ENCODE data around the gene GRID1.
A peak's percentile ranks its signal among the peaks of the same experiment; 100 is the strongest.
"Not testable (repeated sequence)": the region's sequence is repeated elsewhere in the genome, so short reads cannot be mapped to it uniquely, and the experiment has no call there.

The GRID1 gene

DNA sequence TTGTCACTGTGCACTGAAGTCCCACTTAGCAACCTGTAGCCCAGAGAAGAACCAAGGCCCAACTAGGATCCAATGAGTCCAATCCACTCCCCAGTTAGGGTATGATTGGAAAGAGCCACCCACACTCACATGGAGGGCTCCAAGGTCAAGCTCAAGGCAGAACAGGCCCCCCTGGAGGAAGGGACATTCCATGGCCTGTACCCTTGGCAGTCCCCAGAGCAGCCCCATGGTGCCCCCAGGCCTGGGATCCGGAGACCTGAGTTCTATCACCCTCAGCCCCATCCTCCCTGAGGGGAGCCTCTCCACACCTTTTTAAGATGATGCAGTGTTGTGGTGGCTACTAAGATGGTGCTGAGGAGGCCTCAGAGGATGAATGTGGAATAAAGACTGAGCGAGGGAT lies 231.4 kb downstream of the GRID1 start:
- DNase-seq (ENCODE audit: low spot score), result no peak

DNA sequence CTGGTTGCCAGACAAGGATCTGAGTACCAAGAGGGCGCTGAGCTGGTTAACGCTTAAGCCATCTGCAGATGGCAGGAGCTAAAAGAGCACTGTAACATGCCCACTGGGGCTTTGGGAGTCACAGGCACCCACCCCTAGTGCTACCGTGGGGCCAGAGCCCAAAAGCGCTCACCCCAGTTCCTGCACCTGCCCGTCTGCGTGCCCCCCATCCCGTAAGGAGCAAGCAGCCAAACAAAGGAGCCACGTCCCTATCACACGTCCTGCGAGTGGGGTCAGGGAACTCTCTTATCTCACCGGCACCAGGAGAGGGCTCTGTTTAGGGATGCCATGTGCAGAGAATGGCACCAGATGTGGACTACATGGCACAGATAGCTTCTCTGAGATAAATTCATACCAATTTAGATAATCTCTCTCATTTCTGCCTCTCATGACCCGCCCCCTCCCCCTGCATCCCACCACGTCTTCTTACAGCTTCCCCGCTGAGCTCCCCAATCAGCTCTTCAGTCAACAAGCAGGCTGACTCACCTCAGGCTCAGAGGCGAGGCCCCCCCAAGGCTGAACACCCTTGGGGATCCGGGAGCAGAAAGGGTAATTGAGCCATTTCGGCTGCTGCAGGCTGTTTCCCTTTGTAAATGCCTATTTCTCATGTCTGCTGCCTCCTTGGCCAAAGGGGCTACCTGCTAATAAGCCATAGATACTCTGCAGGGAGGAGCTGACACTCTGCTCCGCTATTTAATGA lies 235.7 kb downstream of the GRID1 start:
- DNase-seq (ENCODE audit: low spot score), result no peak

DNA sequence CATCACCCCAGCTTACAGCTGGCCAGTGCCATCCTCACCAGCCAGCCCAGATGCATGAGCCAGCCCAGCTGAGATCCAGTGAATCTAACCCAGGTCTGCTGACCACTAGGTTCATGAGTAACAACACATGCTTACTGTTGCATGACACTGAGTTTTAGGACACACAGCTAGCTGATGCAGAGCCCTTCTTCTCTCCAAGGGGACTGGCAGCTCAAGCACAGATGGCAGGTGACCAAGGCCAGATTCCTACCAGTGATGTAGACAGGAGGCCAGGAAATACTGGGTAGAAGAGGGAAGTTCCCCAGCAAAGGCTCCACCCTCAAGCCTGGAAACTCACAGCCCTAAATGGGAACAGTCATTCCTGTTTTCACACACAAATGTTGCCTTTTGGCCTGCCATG lies 236.6 kb downstream of the GRID1 start:
- no peak for DNase-seq (ENCODE audit: low spot score)

DNA sequence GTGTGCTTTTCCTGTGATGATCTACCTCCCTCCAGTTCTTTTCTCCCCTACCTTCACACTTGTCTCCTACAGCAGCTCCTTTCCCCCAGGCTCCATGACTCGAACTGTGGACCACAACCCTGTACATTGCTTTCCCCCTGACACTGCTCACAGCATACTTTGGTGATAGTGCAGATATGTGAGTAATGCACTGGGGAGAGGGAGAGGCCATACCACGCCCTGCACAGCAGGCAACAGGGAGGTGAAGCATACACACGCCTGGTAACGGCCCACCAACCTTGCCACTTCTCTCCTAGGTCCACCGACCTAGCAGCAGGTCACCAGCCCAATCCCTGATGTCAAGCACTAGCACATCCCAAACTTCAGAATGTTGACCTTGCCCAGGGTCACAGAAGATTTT lies 238.2 kb downstream of the GRID1 start:
- DNase-seq (ENCODE audit: low spot score), result no peak

DNA sequence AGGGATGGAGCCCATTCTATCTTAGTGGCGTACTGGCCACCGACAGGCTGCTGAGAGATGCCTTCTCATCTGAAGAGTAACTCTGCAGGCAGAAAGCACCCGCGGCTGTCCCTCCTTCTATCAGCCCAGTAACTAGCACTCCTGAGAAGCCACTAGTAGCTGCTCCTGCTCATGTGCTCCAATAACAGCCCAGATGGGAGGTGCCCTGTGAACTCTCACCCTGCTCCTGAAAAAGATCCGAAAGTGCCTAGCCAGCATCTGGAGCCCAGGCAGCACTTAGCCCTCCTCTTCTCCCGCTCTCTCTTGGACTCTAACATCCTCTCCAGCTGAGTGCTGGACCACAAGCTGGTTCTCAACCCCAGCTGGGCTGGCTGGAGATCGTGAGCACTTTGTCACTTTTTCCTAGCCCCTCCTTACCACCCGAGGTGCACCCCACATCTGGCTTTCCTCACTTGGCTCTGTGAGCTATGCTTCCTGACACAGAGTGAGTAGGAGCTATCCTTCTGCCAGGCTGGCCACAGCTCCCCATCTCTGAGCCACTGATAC lies 239.2 kb downstream of the GRID1 start:
- no peak for DNase-seq (ENCODE audit: low spot score)

DNA sequence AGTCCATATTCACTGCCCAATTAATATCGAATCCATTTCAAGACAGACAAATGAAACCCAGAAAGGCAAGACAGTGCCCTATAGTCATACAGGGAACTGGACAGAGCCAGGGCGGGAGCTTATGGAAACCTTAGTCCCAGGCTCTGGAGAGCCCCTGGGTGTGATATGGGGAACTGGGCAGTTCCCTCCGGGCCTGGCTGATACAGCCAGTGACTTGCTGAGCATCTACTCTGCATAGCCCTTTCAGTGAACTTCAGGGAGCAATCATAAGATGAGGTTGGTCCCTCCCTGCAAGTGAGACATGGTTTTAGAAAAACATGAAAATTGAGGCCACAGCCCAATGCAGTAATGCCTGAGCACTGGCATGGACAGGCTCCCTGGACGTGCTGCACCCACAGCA lies 241.9 kb downstream of the GRID1 start:
- DNase-seq (ENCODE audit: low spot score), result no peak

DNA sequence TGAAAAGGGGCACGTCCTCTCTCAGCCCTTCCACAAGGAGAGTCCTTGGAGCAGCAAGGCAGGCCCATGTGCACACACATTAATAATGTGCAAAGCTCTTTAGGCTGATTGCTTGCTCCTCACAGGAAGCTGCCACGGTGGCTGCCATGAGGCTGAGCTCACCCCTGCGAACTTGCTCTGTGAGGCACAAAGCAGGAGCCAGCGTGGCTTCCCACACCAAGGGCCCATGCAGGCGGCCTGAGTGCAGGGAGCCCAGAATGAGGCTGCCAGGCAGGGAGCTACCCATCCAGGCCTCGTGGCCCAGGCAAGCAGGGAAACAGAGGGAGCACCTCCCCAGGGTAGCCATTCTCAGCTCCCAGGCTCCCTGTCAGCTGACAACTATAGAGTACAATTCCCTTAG lies 242.9 kb downstream of the GRID1 start:
- DNase-seq (ENCODE audit: low spot score), result no peak

DNA sequence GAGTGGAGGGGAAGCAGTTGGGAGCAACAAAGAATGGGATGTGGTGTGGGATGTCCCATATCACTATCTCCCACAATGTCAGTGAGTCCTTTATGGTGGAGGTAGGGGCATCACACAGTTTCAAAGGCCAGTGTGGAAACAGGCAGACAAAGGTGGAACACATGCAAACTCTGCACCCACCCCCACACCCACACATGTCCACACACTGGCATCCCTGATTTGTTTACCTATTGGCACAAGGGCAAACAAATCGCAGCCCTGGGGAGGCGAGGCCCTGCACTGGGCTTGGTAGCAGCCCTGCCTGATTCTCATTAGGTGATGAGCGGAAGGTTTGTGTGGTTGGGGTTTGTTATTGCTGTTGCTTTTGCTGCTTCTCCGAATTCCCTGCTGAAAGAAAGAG lies 243.3 kb downstream of the GRID1 start:
- DNase-seq (ENCODE audit: low spot score), result no peak

DNA sequence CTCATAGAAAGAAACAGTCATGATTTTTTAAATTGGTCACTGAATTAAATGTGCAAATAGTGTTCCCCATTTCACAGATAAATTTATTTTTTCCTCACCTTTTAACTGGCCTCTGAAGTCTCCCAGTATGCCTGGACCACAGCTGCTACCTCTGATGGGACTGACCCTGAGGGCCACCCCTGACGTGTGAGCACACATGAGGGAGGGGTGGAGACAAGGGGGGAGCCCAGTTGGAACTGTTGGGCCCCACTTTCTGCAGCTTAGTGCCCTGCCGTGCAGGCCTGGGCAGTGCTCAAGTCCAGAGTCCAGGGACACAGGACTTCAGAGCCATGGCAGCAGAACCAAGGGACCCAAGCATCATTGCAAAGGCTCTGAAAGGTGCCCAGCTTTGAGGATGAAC lies 243.9 kb downstream of the GRID1 start:
- no peak for DNase-seq (ENCODE audit: low spot score)

DNA sequence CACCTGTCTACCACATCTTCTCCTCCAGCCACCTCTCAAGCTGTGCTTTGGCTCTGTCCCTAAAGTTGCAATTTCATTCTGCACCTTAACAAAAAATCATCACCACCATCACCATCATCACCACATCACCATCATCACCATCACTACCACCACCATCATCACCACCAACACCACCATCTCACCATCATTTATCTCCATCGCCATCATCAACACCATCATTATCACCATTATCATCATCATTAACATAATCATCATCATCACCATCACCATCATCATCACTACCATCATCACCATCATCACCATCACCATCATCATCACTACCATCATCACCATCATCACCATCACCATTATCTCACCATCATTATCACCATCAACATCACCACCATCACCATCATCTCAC lies 245.4 kb downstream of the GRID1 start:
- DNase-seq (ENCODE audit: low spot score), result no peak

DNA sequence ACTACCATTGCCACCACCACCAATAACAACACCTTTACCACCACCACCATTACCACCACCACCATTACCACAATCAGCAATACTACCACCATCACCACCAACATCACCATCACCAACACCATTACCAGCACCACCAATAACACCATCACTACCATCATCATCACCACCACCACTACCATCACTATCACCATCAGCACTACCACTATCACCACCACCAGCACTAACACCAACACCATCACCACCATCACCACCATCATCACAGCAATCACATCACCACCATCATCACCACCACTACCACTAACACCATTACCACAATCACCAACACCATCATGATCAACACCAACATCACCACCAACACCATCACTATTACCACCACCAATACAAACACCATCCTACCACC lies 249.5 kb downstream of the GRID1 start:
- DNase-seq (ENCODE audit: low spot score), result no peak

DNA sequence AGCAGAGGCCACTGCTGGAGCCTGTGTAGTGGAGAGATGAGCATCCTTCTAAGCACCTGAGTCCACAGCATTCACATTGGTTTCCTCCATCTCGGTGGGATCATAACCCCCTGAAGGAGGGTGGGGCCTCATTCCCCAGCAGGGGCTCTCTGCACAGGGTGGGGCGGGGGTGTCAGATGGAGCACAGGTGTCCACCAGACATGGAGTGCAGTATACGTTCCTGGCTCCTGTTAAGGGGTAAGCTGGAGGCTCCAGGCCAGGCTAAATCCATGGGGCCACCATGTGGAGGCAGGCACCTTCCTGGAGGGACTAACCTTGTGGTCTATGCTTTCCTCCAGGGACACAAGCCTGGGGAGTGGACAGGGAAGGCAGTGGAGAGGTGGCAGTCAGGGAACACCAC lies 252.6 kb downstream of the GRID1 start:
- DNase-seq (ENCODE audit: low spot score), result no peak

DNA sequence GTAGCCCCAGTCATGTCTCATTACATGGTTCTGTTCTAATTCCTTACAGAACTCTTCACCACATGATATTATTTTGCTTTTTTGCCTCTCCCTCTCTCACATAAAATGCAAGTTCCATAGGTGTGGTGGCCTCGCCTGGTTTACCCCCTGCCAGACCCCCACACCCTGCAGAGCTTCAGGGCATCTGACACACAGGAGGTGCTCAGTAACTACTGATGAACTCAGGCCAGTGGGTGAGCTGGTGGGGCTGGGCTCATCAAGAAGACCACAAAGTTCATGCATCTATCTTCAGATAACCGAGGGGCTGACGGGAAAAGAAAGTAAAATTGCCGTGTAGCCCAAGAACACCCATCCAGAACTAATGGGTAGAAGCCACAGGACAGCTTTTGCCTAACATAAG lies 253.1 kb downstream of the GRID1 start:
- DNase-seq (ENCODE audit: low spot score), result no peak

DNA sequence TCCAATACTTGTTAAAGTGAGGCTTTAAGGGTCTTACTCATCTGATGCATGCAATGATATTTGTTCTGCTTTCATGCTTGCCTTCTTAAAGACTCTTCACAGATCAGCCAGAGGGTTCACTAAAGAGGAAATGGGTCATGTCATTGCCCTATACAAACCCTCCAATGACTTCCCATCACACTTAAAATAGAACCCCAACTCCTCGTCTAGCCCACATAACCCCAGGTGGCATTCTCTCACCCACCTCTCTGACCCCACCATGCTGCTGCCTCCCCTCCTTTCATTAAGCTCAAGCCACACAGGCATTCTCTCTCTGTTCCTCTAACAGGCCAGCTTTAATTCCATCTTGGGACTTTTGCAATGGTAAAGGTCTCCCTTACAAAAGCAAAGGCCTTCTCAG lies 253.6 kb downstream of the GRID1 start:
- DNase-seq (ENCODE audit: low spot score), result no peak

DNA sequence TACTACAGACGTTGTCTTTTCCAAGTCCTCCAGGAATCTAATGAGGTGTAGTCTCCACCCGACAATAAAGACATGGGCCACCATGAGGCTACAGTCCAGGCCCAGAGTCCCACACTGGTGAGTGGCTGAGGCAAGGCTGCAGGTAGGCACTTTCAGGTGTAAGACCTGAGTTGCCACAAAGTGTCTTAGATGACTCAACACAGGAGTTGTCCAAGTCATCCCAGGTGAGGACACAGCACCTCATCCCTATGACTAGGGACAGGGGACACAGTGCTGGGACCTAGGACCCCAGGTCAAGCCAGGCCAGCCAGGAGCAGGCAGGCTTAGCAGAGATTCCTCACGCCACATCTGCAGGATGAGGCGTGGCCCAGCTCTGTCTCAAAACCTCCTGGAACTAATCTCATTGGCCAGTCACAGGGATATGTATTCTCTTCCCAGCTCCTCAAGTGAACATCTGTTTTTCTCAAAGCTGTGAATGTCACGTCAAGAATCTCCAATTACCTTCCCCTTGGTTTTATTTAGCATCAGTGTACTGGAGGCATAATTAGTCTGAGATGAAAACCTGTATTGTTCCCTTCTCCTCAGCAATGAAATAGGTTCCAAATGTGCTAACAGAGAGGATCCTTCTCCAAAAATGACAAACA lies 254.6 kb downstream of the GRID1 start:
- DNase-seq (ENCODE audit: low spot score), result peak; percentile 49

DNA sequence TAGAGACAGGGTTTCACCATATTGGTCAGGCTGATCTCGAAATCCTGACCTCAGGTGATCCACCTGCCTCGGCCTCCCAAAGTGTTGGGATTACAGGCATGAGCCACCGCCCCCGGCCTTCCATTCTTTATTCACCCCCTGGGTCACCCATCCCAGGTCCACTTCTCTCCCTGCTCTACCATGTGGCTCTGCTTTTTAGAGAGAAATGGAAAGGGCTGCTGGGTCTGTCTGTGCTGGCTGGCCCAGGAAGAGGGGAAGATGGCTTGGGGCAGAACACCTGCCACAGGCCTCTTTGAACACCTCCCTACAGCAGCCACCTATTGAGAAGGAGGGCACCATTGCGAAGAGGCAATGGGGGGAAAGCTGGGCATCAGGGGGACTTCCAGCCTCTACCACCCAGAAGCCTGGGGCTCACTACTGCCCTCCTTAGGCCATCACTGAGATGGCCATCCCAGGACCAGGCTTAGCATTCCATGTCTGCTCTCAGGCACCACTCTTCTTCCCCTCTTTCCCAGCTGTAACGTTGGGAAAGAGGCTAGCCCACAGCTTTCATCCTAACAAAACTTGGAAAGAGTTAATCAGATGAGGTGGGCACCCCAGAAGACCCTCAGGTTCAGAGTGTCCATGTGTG lies 256.3 kb downstream of the GRID1 start:
- no peak for DNase-seq (ENCODE audit: low spot score)

DNA sequence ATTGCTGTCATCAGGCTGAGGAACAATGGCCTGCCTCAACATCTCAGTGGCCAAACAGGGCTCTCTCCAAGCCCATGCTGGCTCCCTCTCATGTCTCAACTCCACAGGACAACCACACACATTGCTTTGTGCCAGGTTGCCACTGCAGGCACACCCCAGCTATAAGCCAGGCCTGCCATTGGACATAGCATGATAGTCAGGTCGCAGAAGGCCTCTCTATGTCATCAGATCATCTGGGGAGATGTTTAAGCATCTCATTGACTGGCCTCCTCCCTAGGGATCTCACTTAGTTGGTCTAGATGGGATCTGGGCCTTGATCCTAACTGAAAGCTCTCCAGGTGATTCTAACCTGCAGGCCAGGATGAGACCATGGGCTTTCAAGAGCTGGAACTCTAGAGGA lies 257.2 kb downstream of the GRID1 start:
- DNase-seq (ENCODE audit: low spot score), result no peak

DNA sequence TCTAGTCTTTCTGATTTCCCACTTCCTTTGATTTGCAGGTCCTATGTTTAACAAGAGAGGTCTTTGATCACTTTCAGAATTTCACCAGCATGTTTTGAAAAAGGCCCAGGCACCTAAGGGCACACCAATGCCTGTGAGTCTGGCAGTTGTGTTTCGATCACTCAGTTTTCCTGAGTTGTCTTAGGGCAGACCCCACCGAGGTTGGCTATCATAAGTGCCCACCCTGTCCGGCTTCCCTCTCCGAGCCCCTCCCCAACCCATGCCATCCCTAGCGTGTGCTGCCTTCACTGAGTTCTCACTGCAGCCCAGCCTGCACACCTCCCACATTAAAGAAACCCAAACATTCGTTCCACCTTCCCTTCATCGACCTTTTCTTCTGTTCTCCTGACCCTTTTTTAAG lies 257.9 kb downstream of the GRID1 start:
- no peak for DNase-seq (ENCODE audit: low spot score)

DNA sequence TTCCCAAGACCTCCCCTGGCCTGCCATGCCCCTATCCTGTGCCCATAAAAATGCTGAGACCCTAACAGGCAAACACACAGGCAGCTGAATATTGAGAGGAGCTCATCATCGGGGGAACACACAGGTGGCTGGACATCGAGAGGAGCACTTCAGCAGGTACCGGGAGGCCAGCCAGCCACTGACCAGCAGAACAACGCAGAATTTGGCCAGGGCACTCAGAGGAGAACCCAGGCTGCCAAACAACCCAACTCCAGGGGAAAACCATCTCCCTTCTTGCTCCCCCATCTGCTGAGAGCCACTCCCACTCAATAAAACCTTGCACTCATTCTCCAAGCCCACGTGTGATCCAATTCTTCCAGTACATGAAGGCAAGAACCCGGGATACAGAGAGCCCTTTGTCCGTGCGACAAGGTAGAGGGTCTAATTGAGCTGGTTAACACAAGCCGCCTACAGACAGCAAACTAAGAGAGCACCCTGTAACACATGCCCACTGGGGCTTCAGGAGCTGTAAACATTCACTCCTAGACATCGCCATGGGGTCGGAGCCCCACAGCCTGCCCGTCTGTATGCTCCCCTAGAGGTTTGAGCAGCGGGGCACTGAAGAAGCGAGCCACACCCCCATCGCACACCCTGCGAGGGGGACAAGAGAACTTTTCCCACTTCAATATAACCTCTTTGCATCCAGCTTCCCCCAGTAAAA lies 258.8 kb downstream of the GRID1 start:
- DNase-seq (ENCODE audit: low spot score), result not testable (repeated sequence)

DNA sequence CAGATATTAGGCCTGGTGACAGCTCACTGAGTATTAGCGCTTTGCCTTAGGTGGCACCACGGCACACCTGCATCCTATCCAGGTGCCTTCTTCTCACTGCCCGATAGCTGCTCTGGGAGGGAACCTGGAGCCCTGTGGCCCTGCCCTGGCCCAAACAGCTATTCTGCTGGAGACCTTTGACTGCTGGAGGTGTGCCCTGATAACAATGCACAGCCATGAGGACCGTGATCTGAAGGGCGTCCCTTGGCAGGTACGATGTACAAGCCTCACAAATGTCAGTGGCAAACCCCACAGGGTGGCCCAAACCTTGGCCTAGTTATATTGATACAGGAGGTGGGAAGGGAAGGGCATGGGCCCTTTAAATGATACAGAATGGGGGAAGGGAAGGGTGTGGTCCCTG lies 259.5 kb downstream of the GRID1 start:
- no peak for DNase-seq (ENCODE audit: low spot score)

DNA sequence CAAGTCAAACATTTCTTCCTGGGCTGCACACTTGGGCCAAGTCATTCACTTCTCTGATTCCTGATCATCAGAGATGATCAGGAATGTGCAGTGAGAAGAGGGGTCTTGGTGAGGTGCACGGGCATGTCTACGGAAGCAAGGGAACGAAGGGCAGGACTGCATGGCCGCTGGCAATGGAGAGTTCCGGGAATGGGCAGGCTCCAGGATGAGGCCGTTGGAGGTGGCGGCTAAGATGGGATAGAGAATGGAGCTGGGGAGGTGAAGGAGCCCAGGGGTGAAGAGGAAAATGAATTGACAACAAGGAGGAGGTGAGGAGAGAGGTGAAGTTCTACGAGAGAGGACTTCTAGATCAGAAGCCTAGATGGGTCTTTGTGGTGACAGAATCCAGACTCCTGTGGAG lies 260.0 kb downstream of the GRID1 start:
- no peak for DNase-seq (ENCODE audit: low spot score)

DNA sequence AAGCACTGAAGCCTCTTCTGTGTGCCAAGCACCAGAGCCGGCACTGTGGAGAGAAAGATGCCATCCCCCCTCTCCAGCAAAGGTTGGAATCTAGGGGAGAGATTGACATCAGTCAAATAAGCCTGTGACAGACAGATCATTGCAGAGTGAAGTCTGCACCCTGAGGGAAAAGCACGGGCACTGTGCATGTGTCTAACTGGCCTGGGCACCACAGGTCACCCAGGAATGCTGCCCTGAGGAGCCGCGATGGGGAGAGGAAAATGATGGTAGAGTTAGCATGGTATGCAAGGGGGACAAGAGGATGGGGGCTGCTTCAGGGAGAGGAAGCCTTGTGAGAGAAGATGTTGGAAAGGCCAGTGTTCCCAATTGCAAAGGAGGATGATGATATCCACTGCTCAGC lies 261.0 kb downstream of the GRID1 start:
- no peak for DNase-seq (ENCODE audit: low spot score)

DNA sequence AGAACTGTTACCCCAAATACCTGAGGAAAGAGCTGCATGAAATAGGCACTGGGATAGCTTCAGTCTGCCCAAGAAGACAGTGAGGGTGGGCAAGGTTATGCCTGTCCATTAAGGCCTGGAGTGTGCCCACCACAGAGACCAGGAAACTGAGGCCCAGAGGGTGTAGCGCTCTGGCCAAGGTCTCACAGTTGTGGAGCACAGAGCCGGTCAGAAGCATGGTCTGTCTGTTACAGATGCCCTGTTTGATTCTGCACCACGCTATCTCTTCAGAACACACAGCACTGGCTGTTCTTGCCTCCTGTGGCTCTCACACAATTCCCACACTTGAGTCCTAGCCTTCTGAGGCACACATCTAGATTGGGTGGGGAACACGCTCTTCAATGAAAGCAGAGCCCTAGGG lies 261.4 kb downstream of the GRID1 start:
- no peak for DNase-seq (ENCODE audit: low spot score)

All from putamen (tissue), 1 donor.